ENCODE measurements around the gene MEF2D. TPM values are rescaled to one million over a fixed set of nuclear protein-coding genes. Genes with fewer than 3 reads are reported as not detected.

MEF2D gene
- total RNA-seq, 3 donors from 2014 or later = 56.8 to 103 (median 61.9) TPM

DNA sequence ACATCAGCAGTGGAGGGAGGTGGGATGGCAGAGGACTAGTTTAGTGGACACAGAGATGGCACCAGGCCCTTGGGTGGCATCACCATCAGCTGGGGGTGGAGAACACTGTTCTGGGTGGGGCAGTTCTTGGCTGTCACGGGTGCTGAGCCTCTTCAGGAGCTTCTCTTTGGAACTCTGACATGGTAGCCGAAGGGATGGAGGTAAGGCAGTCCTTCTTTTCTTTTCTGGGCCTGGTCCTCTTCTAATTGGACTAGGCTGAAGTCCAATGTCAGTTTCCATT, 8.3 kb upstream of the MEF2D start:
- intact Hi-C loops (cut with DNase I, micrococcal nuclease) = no loop called here
- H3K4me3 ChIP-seq = no peak overlapping the region
- no peaks in the 10 kb centered on the region for H3K9me3 ChIP-seq
- no peaks in the 10 kb centered on the region for H3K36me3 ChIP-seq (ENCODE audit: low read depth)
- TF ChIP-seq, protein P1, sequence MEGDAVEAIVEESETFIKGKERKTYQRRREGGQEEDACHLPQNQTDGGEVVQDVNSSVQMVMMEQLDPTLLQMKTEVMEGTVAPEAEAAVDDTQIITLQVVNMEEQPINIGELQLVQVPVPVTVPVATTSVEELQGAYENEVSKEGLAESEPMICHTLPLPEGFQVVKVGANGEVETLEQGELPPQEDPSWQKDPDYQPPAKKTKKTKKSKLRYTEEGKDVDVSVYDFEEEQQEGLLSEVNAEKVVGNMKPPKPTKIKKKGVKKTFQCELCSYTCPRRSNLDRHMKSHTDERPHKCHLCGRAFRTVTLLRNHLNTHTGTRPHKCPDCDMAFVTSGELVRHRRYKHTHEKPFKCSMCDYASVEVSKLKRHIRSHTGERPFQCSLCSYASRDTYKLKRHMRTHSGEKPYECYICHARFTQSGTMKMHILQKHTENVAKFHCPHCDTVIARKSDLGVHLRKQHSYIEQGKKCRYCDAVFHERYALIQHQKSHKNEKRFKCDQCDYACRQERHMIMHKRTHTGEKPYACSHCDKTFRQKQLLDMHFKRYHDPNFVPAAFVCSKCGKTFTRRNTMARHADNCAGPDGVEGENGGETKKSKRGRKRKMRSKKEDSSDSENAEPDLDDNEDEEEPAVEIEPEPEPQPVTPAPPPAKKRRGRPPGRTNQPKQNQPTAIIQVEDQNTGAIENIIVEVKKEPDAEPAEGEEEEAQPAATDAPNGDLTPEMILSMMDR (IDR thresholded peaks at IDR 0.05) = no peak
- ATAC-seq (no peak), DNase-seq (no peak)
- peaks cover 14% of the 10 kb centered on the region for H3K4me1 ChIP-seq (ENCODE audit: low read depth)

- TF ChIP-seq, protein P1 (IDR thresholded peaks at IDR 0.05) = no peak
- no peak overlapping the region for H3K4me3 ChIP-seq
- H3K9me3 ChIP-seq = no peaks in the 10 kb centered on the region
- ATAC-seq (no peak), DNase-seq (peak; percentile 63 to 76 (median 64))
- peaks cover 19% of the 10 kb centered on the region for H3K4me1 ChIP-seq (ENCODE audit: low read depth)
- H3K36me3 ChIP-seq (ENCODE audit: low read depth) = no peaks in the 10 kb centered on the region
- intact Hi-C loops (cut with DNase I, micrococcal nuclease) = no loop called here
These were observed 7.8 kb upstream of the MEF2D start for GRCh38 chr1:156508205-156508954.

- intact Hi-C loops (cut with DNase I, micrococcal nuclease) = no loop called here
- no peaks in the 10 kb centered on the region for H3K36me3 ChIP-seq (ENCODE audit: low read depth)
- H3K4me3 ChIP-seq = no peak overlapping the region
- peaks cover 33% of the 10 kb centered on the region for H3K4me1 ChIP-seq (ENCODE audit: low read depth)
- H3K9me3 ChIP-seq = no peaks in the 10 kb centered on the region
- ATAC-seq = no peak
- TF ChIP-seq, protein P1 (IDR thresholded peaks at IDR 0.05) = no peak
- no peak for DNase-seq
These were observed 5.9 kb upstream of the MEF2D start for GRCh38 chr1:156506450-156506849.

GRCh38 chr1:156505679-156506298, 5.2 kb upstream of the MEF2D start:
- ATAC-seq (no peak), DNase-seq (no peak)
- Histone ChIP-seq H3K36me3 (ENCODE audit: low read depth) (peaks cover under 1% of the 10 kb centered on the region), H3K9me3 (no peaks in the 10 kb centered on the region), H3K4me1 (ENCODE audit: low read depth) (peaks cover 33% of the 10 kb centered on the region), H3K4me3 (no peak overlapping the region)
- TF ChIP-seq, protein P1 (IDR thresholded peaks at IDR 0.05) = no peak
- intact Hi-C loops (cut with DNase I, micrococcal nuclease) = no loop called here

GRCh38 chr1:156504821-156505678, 4.5 kb upstream of the MEF2D start:
- ATAC-seq (peak; percentile 59), DNase-seq (peak; percentile 99 to 100 (median 100))
- peaks cover 3% of the 10 kb centered on the region for H3K36me3 ChIP-seq (ENCODE audit: low read depth)
- H3K4me3 ChIP-seq = no peak overlapping the region
- intact Hi-C loops (cut with DNase I, micrococcal nuclease) = no loop called here
- peaks cover 33% of the 10 kb centered on the region for H3K4me1 ChIP-seq (ENCODE audit: low read depth)
- TF ChIP-seq, protein P1 (IDR thresholded peaks at IDR 0.05) = no peak
- no peaks in the 10 kb centered on the region for H3K9me3 ChIP-seq
